HepG2 (cell line): ENCODE measurements around the gene OTOP3. TPM values are rescaled to one million over a fixed set of nuclear protein-coding genes. Genes with fewer than 3 reads are reported as not detected.

Experiments
- BCL6 ChIP-seq: IDR thresholded peaks from 2 replicates; pipeline ENCODE4 v1.6.1; 2016; ENCODE audit warnings: missing genetic modification reagents, missing compliant biosample characterization
- CBX1 ChIP-seq: IDR thresholded peaks from one replicate; pipeline ENCODE4 v1.6.1; 2016; ENCODE audit warnings: antibody characterized with exemption, low read depth
- CEBPB ChIP-seq: IDR thresholded peaks from 2 replicates; pipeline ENCODE4 v1.6.1; 2011; ENCODE audit warnings: low read depth, low read length, improper control_type of control experiment, borderline replicate concordance
- CREB1 ChIP-seq, 2 experiments: fragments of 450-650 bp in 1 of 2; IDR thresholded peaks; 2 replicates each; pipeline ENCODE4 v1.6.1; 2016 to 2017; ENCODE audit warnings: control low read depth in 1 of 2, mild to moderate bottlenecking in 1 of 2, missing compliant biosample characterization in 1 of 2, missing genetic modification characterization in 1 of 2
- ETV6 ChIP-seq: sonication (generic); formaldehyde crosslinking; conservative IDR thresholded peaks from 2 replicates; pipeline ENCODE4 v1.4.0; 2020; ENCODE audit warnings: missing genetic modification reagents
- GATAD2A ChIP-seq: IDR thresholded peaks from 2 replicates; pipeline ENCODE4 v1.6.1; 2016
- GTF3A ChIP-seq: sonication (generic); formaldehyde crosslinking; conservative IDR thresholded peaks from 2 replicates; pipeline ENCODE4 v1.4.0; 2020; ENCODE audit warnings: mild to moderate bottlenecking, missing genetic modification reagents
- SAP130 ChIP-seq: IDR thresholded peaks from 2 replicates; pipeline ENCODE4 v1.6.1; 2016; ENCODE audit warnings: low read depth
- ZBTB26 ChIP-seq: IDR thresholded peaks from 2 replicates; pipeline ENCODE4 v1.6.1; 2016; ENCODE audit warnings: missing compliant biosample characterization, missing genetic modification reagents, borderline replicate concordance
- ZNF12 ChIP-seq: sonication (generic); formaldehyde crosslinking; IDR thresholded peaks from 2 replicates; pipeline ENCODE4 v1.5.0; 2020; ENCODE audit warnings: missing genetic modification reagents
- ZNF276 ChIP-seq: sonication (generic); formaldehyde crosslinking; IDR thresholded peaks from 2 replicates; pipeline ENCODE4 v1.4.0; 2020; ENCODE audit warnings: mild to moderate bottlenecking, low read depth, missing genetic modification reagents
- ZNF3 ChIP-seq: IDR thresholded peaks from 2 replicates; pipeline ENCODE4 v1.7.0; 2017; ENCODE audit warnings: inconsistent platforms
- ZNF34 ChIP-seq: sonication (generic); formaldehyde crosslinking; IDR thresholded peaks from 2 replicates; pipeline ENCODE4 v1.4.0; 2020; ENCODE audit warnings: mild to moderate bottlenecking, missing genetic modification reagents, borderline replicate concordance
- ZNF570 ChIP-seq: sonication (generic); formaldehyde crosslinking; IDR thresholded peaks from 2 replicates; pipeline ENCODE4 v1.4.0; 2020; ENCODE audit warnings: mild to moderate bottlenecking, missing genetic modification reagents, borderline replicate concordance
- ZNF609 ChIP-seq: sonication (generic); formaldehyde crosslinking; IDR thresholded peaks from 2 replicates; pipeline ENCODE4 v1.4.0; 2020; ENCODE audit warnings: mild to moderate bottlenecking, missing genetic modification reagents, borderline replicate concordance
- ZNF619 ChIP-seq: sonication (generic); formaldehyde crosslinking; IDR thresholded peaks from 2 replicates; pipeline ENCODE4 v1.4.0; 2020; ENCODE audit warnings: mild to moderate bottlenecking, missing genetic modification reagents
- ZNF687 ChIP-seq: sonication (generic); formaldehyde crosslinking; IDR thresholded peaks from 2 replicates; pipeline ENCODE4 v1.5.1; 2020; ENCODE audit warnings: mild to moderate bottlenecking, missing genetic modification reagents, moderate library complexity
- polyA plus RNA-seq, 8 experiments: library from polyadenylated mRNA; depleted of rRNA in 3 of 8; stranded (reverse) in 7 of 8; unstranded in 1 of 8; fragments of >200 nt; fragmentation: Illumina TruSeq in 4 of 8; extraction: Trizol in 4 of 8; gene quantifications; 2 replicates each; pipeline versions ENCODE4 v1.2.1 to v1.2.3, GENCODE V29; 2011 to 2016; ENCODE audit warnings: low read depth in 4 of 8, missing spikeins in 1 of 8, mixed read lengths in 1 of 8; ENCODE audit not compliant: insufficient read depth in 1 of 8
- total RNA-seq, 5 experiments: library from RNA; depleted of rRNA; stranded (reverse); fragments of >200 nt; fragmentation: Illumina TruSeq; extraction: Trizol; gene quantifications; 2 replicates each; pipeline ENCODE4 v1.2.3, GENCODE V29; 2016; ENCODE audit warnings: low read depth in 1 of 5

OTOP3 gene
- total and polyA plus RNA-seq, 2 of the 13 experiments (the other 11 are each of a cell fraction or from before 2014, with no cell fraction given), result not detected

GRCh38 chr17:74960570-74961342 lies 25.1 kb downstream of the OTOP3 start (continued):
- TF ChIP-seq ZNF34 (CRISPR knock-in tag), result no peak
- peak; percentile 90 for TF ChIP-seq ZNF687 (CRISPR knock-in tag)
- TF ChIP-seq ZNF3, result 0 out of 2 replicates have a peak, but pooled peaks have one; percentile 16
- peak; percentile 48 for TF ChIP-seq ZNF609 (CRISPR knock-in tag)
- TF ChIP-seq ZNF276 (CRISPR knock-in tag), result peak; percentile 62; the same call in 1 of the 2 replicates
- peak; percentile 57 for TF ChIP-seq SAP130
- TF ChIP-seq BCL6 (CRISPR knock-in tag), result peak; percentile 74
- peak; percentile 72 for TF ChIP-seq ZNF12 (CRISPR knock-in tag)
- TF ChIP-seq ZNF619, result 0 out of 2 replicates have a peak, but pooled peaks have one; percentile 36
- TF ChIP-seq CEBPB, result no peak
- TF ChIP-seq ETV6, result peak; percentile 62; the same call in 1 of the 2 replicates
- TF ChIP-seq CBX1, result no peak
- TF ChIP-seq GATAD2A (CRISPR knock-in tag), result peak; percentile 86
- TF ChIP-seq ZBTB26 (CRISPR knock-in tag), result peak; percentile 72; the same call in 1 of the 2 replicates
- TF ChIP-seq ZNF570, result peak; percentile 61; the same call in 1 of the 2 replicates
- TF ChIP-seq CREB1 (IDR thresholded peaks at IDR 0.05), result peak; percentile 53; the same call in 1 of the 2 replicates
- TF ChIP-seq CREB1 (CRISPR knock-in tag; IDR thresholded peaks at IDR 0.05), result no peak
- no peak for TF ChIP-seq GTF3A (CRISPR knock-in tag)
